GM23338 (cell line): ENCODE measurements around the gene ELF5. TPM values are rescaled to one million over a fixed set of nuclear protein-coding genes. Genes with fewer than 3 reads are reported as not detected.

Source experiments
- ATAC-seq: fragments of 200-7000 bp; cut with Tn5 transposase; 3 replicates; pipeline ENCODE4 v1.9.1; 2020
- DNase-seq: peaks from one replicate; pipeline ENCODE4 v3.0.0-alpha.2; 2015; ENCODE audit warnings: low spot score
- H2AFZ ChIP-seq: fragments of 200-600 bp; sonication (generic); 2 replicates; pipeline ENCODE4 v1.8.0; 2016; ENCODE audit warnings: antibody characterized with exemption, mild to moderate bottlenecking, moderate library complexity
- H3F3A ChIP-seq: fragments of 200-600 bp; sonication (generic); replicated peaks from 2 replicates; pipeline ENCODE4 v1.8.0; 2017; ENCODE audit warnings: antibody characterized with exemption, mixed run types, low read depth
- H3K27ac ChIP-seq: fragments of 200-600 bp; sonication (generic); 2 replicates; pipeline ENCODE4 v1.6.1; 2016; ENCODE audit warnings: low read depth
- H3K27me3 ChIP-seq: fragments of 200-600 bp; sonication (generic); 2 replicates; pipeline ENCODE4 v1.8.0; 2016; ENCODE audit warnings: mild to moderate bottlenecking, mixed run types, moderate library complexity; ENCODE audit not compliant: insufficient read depth
- H3K36me3 ChIP-seq: fragments of 200-600 bp; sonication (generic); 2 replicates; pipeline ENCODE4 v1.8.0; 2016; ENCODE audit warnings: mild to moderate bottlenecking; ENCODE audit not compliant: insufficient read depth
- H3K4me1 ChIP-seq: fragments of 200-600 bp; sonication (generic); 2 replicates; pipeline ENCODE4 v1.8.0; 2016; ENCODE audit warnings: mild to moderate bottlenecking, moderate library complexity; ENCODE audit not compliant: insufficient read depth
- H3K4me2 ChIP-seq: fragments of 200-600 bp; sonication (generic); 2 replicates; pipeline ENCODE4 v1.7.1; 2017; ENCODE audit warnings: mixed run types
- H3K4me3 ChIP-seq: fragments of 200-600 bp; sonication (generic); 2 replicates; pipeline ENCODE4 v1.6.1; 2016; ENCODE audit warnings: mixed run types
- H3K79me2 ChIP-seq: fragments of 200-600 bp; sonication (generic); replicated peaks from 2 replicates; pipeline ENCODE4 v1.8.0; 2017; ENCODE audit warnings: mild to moderate bottlenecking; ENCODE audit not compliant: insufficient read depth
- H3K9me2 ChIP-seq: fragments of 200-600 bp; sonication (generic); 2 replicates; pipeline ENCODE4 v1.8.0; 2017; ENCODE audit not compliant: insufficient read depth
- H4K20me1 ChIP-seq: fragments of 200-600 bp; sonication (generic); replicated peaks from 2 replicates; pipeline ENCODE4 v1.8.0; 2017; ENCODE audit warnings: mild to moderate bottlenecking; ENCODE audit not compliant: insufficient read depth
- H3K27ac Mint-ChIP-seq: 2 replicates; pipeline ENCODE4 v1.8.0; 2020; ENCODE audit warnings: inconsistent platforms, mild to moderate bottlenecking, moderate library complexity, mixed read lengths
- H3K27me3 Mint-ChIP-seq: 3 replicates; pipeline ENCODE4 v1.8.0; 2022; ENCODE audit warnings: low read depth, mild to moderate bottlenecking, moderate library complexity, mixed read lengths, inconsistent platforms; ENCODE audit not compliant: insufficient read depth, poor library complexity
- H3K36me3 Mint-ChIP-seq: 3 replicates; pipeline ENCODE4 v1.8.0; 2021; ENCODE audit warnings: low read depth, mild to moderate bottlenecking, inconsistent platforms, moderate library complexity, mixed read lengths
- H3K4me1 Mint-ChIP-seq: 3 replicates; pipeline ENCODE4 v1.8.0; 2020; ENCODE audit warnings: mild to moderate bottlenecking, inconsistent platforms, mixed read lengths
- H3K4me3 Mint-ChIP-seq: 3 replicates; pipeline ENCODE4 v1.8.0; 2021; ENCODE audit warnings: moderate library complexity, mild to moderate bottlenecking, inconsistent platforms, mixed read lengths
- H3K9me3 Mint-ChIP-seq: 3 replicates; pipeline ENCODE4 v1.8.0; 2020; ENCODE audit warnings: moderate library complexity, mild to moderate bottlenecking, inconsistent platforms, mixed read lengths
- CREB1 ChIP-seq: fragments of 250-450 bp; sonication (Bioruptor Pico); IDR thresholded peaks from 2 replicates; pipeline ENCODE4 v1.5.0; 2020; ENCODE audit warnings: low read depth, mild to moderate bottlenecking, moderate library complexity
- EZH2 ChIP-seq: fragments of 200-600 bp; sonication (generic); IDR thresholded peaks from one replicate; pipeline ENCODE4 v1.8.0; 2017; ENCODE audit warnings: antibody characterized with exemption, mild to moderate bottlenecking, low read depth; ENCODE audit not compliant: unreplicated experiment
- EZH2phosphoT487 ChIP-seq: fragments of 200-600 bp; sonication (generic); IDR thresholded peaks from one replicate; pipeline ENCODE4 v1.8.1; 2018; ENCODE audit warnings: antibody characterized with exemption; ENCODE audit not compliant: unreplicated experiment
- JUNB ChIP-seq: IDR thresholded peaks from one replicate; pipeline ENCODE4 v1.6.1; 2016; ENCODE audit warnings: antibody characterized with exemption; ENCODE audit not compliant: unreplicated experiment
- NANOG ChIP-seq: IDR thresholded peaks from 2 replicates; pipeline ENCODE4 v1.6.1; 2016; ENCODE audit warnings: antibody characterized with exemption, borderline replicate concordance
- POLR2AphosphoS5 ChIP-seq: IDR thresholded peaks from 2 replicates; pipeline ENCODE4 v1.6.1; 2016; ENCODE audit warnings: antibody characterized with exemption, low read depth
- STAT1 ChIP-seq: IDR thresholded peaks from one replicate; pipeline ENCODE4 v1.6.1; 2016; ENCODE audit warnings: antibody characterized with exemption; ENCODE audit not compliant: unreplicated experiment
- ZNF114 ChIP-seq: fragments of 250-450 bp; sonication (Bioruptor Pico); IDR thresholded peaks from 2 replicates; pipeline ENCODE4 v1.5.0; 2020; ENCODE audit warnings: mild to moderate bottlenecking, moderate library complexity
- ZNF331 ChIP-seq: fragments of 250-450 bp; sonication (Bioruptor Pico); IDR thresholded peaks from 2 replicates; pipeline ENCODE4 v1.5.0; 2020; ENCODE audit warnings: low read depth, mild to moderate bottlenecking, moderate library complexity
- polyA plus RNA-seq: library from polyadenylated mRNA; unstranded; fragments of >200 nt; fragmentation: Nextera tagmentation; extraction: Ambion mirVana; gene quantifications from 2 replicates; pipeline ENCODE4 v1.2.1, GENCODE V29; 2016
- total RNA-seq: library from RNA; depleted of rRNA; stranded (reverse); fragments of >200 nt; shearing (Covaris generic); gene quantifications from 2 replicates; pipeline ENCODE4 v1.2.3, GENCODE V29; 2014
- TF ChIP-seq, protein P1 (sequence below): IDR thresholded peaks from one replicate; pipeline ENCODE4 v1.6.1; 2018; ENCODE audit warnings: antibody characterized with exemption; ENCODE audit not compliant: unreplicated experiment
- TF ChIP-seq, protein P2 (sequence below), 2 experiments: fragments of 200-600 bp in 1 of 2; sonication (generic) in 1 of 2; conservative IDR thresholded peaks; 2 replicates each; pipeline versions ENCODE4 v1.5.1 to v1.6.1; 2016 to 2017; ENCODE audit warnings: antibody characterized with exemption in 2 of 2, low read depth in 2 of 2, mild to moderate bottlenecking in 2 of 2, moderate library complexity in 1 of 2
- TF ChIP-seq, protein P3 (sequence below): IDR thresholded peaks from 2 replicates; pipeline ENCODE4 v1.6.1; 2016; ENCODE audit warnings: antibody characterized with exemption
- TF ChIP-seq, protein P4 (sequence below): fragments of 250-450 bp; sonication (Bioruptor Pico); IDR thresholded peaks from 2 replicates; pipeline ENCODE4 v1.5.0; 2020; ENCODE audit warnings: mild to moderate bottlenecking, moderate library complexity

Gene ELF5
- total and polyA plus RNA-seq, 2 experiments from 2014 or later: not detected

DNA sequence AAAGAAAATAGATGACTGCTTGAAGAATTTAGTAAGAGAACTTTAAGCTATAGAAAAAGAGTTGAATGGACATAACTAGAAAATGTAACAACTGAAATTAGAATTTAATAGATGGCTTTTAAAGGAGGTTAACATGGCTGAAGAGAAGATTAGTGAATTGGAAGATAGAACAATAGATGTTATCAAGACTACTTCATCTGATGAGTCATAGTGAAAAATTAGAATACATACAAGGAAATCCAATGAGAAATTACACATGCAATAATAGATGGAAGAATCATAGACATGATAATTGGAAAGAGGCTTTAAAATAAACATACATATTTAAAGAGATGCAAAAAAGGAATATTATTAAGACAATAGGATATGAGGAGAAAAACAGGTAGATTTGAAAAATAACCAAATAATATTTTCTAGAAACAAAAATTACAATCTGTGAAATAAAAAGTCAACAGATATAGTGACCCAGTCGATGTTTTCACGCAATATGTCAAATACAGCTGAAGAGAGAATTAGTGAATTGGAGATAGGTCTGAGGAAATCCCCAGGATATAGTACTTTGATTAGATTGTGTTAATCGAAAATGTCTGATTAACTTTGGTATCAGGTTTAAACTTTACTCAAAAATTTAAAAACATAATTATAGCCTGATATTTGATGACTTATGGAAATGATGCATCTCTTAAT, 46.6 kb downstream of the ELF5 start:
- no peak for TF ChIP-seq CREB1 (CRISPR knock-in tag)
- TF ChIP-seq, protein P1, sequence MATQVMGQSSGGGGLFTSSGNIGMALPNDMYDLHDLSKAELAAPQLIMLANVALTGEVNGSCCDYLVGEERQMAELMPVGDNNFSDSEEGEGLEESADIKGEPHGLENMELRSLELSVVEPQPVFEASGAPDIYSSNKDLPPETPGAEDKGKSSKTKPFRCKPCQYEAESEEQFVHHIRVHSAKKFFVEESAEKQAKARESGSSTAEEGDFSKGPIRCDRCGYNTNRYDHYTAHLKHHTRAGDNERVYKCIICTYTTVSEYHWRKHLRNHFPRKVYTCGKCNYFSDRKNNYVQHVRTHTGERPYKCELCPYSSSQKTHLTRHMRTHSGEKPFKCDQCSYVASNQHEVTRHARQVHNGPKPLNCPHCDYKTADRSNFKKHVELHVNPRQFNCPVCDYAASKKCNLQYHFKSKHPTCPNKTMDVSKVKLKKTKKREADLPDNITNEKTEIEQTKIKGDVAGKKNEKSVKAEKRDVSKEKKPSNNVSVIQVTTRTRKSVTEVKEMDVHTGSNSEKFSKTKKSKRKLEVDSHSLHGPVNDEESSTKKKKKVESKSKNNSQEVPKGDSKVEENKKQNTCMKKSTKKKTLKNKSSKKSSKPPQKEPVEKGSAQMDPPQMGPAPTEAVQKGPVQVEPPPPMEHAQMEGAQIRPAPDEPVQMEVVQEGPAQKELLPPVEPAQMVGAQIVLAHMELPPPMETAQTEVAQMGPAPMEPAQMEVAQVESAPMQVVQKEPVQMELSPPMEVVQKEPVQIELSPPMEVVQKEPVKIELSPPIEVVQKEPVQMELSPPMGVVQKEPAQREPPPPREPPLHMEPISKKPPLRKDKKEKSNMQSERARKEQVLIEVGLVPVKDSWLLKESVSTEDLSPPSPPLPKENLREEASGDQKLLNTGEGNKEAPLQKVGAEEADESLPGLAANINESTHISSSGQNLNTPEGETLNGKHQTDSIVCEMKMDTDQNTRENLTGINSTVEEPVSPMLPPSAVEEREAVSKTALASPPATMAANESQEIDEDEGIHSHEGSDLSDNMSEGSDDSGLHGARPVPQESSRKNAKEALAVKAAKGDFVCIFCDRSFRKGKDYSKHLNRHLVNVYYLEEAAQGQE: no peak
- TF ChIP-seq EZH2phosphoT487: no peak
- no peak for TF ChIP-seq ZNF331 (CRISPR knock-in tag)
- TF ChIP-seq EZH2: no peak
- no peak for TF ChIP-seq ZNF114 (CRISPR knock-in tag)
- no peak for TF ChIP-seq JUNB
- TF ChIP-seq STAT1: no peak
- TF ChIP-seq, protein P2, sequence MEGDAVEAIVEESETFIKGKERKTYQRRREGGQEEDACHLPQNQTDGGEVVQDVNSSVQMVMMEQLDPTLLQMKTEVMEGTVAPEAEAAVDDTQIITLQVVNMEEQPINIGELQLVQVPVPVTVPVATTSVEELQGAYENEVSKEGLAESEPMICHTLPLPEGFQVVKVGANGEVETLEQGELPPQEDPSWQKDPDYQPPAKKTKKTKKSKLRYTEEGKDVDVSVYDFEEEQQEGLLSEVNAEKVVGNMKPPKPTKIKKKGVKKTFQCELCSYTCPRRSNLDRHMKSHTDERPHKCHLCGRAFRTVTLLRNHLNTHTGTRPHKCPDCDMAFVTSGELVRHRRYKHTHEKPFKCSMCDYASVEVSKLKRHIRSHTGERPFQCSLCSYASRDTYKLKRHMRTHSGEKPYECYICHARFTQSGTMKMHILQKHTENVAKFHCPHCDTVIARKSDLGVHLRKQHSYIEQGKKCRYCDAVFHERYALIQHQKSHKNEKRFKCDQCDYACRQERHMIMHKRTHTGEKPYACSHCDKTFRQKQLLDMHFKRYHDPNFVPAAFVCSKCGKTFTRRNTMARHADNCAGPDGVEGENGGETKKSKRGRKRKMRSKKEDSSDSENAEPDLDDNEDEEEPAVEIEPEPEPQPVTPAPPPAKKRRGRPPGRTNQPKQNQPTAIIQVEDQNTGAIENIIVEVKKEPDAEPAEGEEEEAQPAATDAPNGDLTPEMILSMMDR (conservative IDR thresholded peaks at IDR 0.05; ENCODE audit: low read depth in 2 of 2): no peak
- TF ChIP-seq POLR2AphosphoS5: no peak
- TF ChIP-seq, protein P3, sequence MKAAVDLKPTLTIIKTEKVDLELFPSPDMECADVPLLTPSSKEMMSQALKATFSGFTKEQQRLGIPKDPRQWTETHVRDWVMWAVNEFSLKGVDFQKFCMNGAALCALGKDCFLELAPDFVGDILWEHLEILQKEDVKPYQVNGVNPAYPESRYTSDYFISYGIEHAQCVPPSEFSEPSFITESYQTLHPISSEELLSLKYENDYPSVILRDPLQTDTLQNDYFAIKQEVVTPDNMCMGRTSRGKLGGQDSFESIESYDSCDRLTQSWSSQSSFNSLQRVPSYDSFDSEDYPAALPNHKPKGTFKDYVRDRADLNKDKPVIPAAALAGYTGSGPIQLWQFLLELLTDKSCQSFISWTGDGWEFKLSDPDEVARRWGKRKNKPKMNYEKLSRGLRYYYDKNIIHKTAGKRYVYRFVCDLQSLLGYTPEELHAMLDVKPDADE: no peak
- TF ChIP-seq, protein P4, sequence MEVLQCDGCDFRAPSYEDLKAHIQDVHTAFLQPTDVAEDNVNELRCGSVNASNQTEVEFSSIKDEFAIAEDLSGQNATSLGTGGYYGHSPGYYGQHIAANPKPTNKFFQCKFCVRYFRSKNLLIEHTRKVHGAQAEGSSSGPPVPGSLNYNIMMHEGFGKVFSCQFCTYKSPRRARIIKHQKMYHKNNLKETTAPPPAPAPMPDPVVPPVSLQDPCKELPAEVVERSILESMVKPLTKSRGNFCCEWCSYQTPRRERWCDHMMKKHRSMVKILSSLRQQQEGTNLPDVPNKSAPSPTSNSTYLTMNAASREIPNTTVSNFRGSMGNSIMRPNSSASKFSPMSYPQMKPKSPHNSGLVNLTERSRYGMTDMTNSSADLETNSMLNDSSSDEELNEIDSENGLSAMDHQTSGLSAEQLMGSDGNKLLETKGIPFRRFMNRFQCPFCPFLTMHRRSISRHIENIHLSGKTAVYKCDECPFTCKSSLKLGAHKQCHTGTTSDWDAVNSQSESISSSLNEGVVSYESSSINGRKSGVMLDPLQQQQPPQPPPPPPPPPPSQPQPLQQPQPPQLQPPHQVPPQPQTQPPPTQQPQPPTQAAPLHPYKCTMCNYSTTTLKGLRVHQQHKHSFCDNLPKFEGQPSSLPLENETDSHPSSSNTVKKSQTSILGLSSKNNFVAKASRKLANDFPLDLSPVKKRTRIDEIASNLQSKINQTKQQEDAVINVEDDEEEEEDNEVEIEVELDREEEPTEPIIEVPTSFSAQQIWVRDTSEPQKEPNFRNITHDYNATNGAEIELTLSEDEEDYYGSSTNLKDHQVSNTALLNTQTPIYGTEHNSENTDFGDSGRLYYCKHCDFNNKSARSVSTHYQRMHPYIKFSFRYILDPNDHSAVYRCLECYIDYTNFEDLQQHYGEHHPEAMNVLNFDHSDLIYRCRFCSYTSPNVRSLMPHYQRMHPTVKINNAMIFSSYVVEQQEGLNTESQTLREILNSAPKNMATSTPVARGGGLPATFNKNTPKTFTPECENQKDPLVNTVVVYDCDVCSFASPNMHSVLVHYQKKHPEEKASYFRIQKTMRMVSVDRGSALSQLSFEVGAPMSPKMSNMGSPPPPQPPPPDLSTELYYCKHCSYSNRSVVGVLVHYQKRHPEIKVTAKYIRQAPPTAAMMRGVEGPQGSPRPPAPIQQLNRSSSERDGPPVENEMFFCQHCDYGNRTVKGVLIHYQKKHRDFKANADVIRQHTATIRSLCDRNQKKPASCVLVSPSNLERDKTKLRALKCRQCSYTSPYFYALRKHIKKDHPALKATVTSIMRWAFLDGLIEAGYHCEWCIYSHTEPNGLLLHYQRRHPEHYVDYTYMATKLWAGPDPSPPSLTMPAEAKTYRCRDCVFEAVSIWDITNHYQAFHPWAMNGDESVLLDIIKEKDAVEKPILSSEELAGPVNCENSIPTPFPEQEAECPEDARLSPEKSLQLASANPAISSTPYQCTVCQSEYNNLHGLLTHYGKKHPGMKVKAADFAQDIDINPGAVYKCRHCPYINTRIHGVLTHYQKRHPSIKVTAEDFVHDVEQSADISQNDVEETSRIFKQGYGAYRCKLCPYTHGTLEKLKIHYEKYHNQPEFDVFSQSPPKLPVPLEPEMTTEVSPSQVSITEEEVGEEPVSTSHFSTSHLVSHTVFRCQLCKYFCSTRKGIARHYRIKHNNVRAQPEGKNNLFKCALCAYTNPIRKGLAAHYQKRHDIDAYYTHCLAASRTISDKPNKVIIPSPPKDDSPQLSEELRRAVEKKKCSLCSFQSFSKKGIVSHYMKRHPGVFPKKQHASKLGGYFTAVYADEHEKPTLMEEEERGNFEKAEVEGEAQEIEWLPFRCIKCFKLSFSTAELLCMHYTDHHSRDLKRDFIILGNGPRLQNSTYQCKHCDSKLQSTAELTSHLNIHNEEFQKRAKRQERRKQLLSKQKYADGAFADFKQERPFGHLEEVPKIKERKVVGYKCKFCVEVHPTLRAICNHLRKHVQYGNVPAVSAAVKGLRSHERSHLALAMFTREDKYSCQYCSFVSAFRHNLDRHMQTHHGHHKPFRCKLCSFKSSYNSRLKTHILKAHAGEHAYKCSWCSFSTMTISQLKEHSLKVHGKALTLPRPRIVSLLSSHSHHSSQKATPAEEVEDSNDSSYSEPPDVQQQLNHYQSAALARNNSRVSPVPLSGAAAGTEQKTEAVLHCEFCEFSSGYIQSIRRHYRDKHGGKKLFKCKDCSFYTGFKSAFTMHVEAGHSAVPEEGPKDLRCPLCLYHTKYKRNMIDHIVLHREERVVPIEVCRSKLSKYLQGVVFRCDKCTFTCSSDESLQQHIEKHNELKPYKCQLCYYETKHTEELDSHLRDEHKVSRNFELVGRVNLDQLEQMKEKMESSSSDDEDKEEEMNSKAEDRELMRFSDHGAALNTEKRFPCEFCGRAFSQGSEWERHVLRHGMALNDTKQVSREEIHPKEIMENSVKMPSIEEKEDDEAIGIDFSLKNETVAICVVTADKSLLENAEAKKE (CRISPR knock-in tag): no peak
- TF ChIP-seq NANOG: no peak
- no peaks in the 10 kb centered on the region for H3K4me1 Mint-ChIP-seq
- peaks cover 73% of the 10 kb centered on the region for H3K36me3 Mint-ChIP-seq
- no peak for DNase-seq
- H2AFZ ChIP-seq: no peak overlapping the region
- no peaks in the 10 kb centered on the region for H3K79me2 ChIP-seq
- no peak overlapping the region for H3K4me2 ChIP-seq
- H3K27me3 Mint-ChIP-seq: no peaks in the 10 kb centered on the region
- no peak overlapping the region for H3K27ac Mint-ChIP-seq
- H3F3A ChIP-seq: no peaks in the 10 kb centered on the region
- H3K9me3 Mint-ChIP-seq: peaks cover 30% of the 10 kb centered on the region
- peaks cover 32% of the 10 kb centered on the region for H3K36me3 ChIP-seq
- no peak overlapping the region for H3K4me3 ChIP-seq
- H3K4me1 ChIP-seq: no peaks in the 10 kb centered on the region
- no peaks in the 10 kb centered on the region for H4K20me1 ChIP-seq
- no peak overlapping the region for H3K27ac ChIP-seq
- no peak for ATAC-seq
- H3K4me3 Mint-ChIP-seq: no peak overlapping the region
- no peaks in the 10 kb centered on the region for H3K27me3 ChIP-seq
- no peaks in the 10 kb centered on the region for H3K9me2 ChIP-seq
